Stimulated activated CD8-positive, alpha-beta memory T cell treated with anti-CD3 and anti-CD28 coated beads, Interleukin-7, amount 100 ng/mL, for 48 hours (primary cell): ENCODE measurements around the gene FGF1.

ENCODE experiments used
- DNase-seq, 2 donors: peaks; one replicate each; pipeline ENCODE4 v3.0.0-alpha.2; 2020; ENCODE audit warnings: low read depth in 1 of 2; ENCODE audit errors: extremely low read depth in 1 of 2

Gene FGF1

GRCh38 chr5:142697356-142698255 lies 11.7 kb upstream of the FGF1 start:
- no peak for DNase-seq

- DNase-seq, result no peak
Measured at GRCh38 chr5:142696379-142696778, 10.5 kb upstream of the FGF1 start.

GRCh38 chr5:142694092-142694856 lies 8.4 kb upstream of the FGF1 start:
- no peak for DNase-seq

- no peak for DNase-seq
Measured at GRCh38 chr5:142692321-142692894, 6.5 kb upstream of the FGF1 start.

GRCh38 chr5:142690667-142691066 lies 4.8 kb upstream of the FGF1 start:
- DNase-seq, result no peak

GRCh38 chr5:142689081-142689480 lies 3.2 kb upstream of the FGF1 start:
- no peak for DNase-seq

- no peak for DNase-seq
Measured at GRCh38 chr5:142688281-142688989, 2.5 kb upstream of the FGF1 start.

GRCh38 chr5:142686968-142687367 lies 1.1 kb upstream of the FGF1 start:
- DNase-seq, result no peak

- DNase-seq, result no peak
Measured at GRCh38 chr5:142686210-142686734, 382 bp upstream of the FGF1 start.

- no peak for DNase-seq
Measured at GRCh38 chr5:142684508-142685041, 1.3 kb downstream of the FGF1 start.

GRCh38 chr5:142683881-142684505 lies 1.9 kb downstream of the FGF1 start:
- DNase-seq, result no peak

GRCh38 chr5:142683116-142683515 lies 2.8 kb downstream of the FGF1 start:
- DNase-seq, result no peak

- no peak for DNase-seq
Measured at GRCh38 chr5:142680605-142681259, 5.2 kb downstream of the FGF1 start.

GRCh38 chr5:142679744-142680143 lies 6.1 kb downstream of the FGF1 start:
- no peak for DNase-seq

GRCh38 chr5:142678529-142678928 lies 7.4 kb downstream of the FGF1 start:
- no peak for DNase-seq

GRCh38 chr5:142677198-142677597 lies 8.7 kb downstream of the FGF1 start:
- no peak for DNase-seq

GRCh38 chr5:142676318-142676717 lies 9.6 kb downstream of the FGF1 start:
- DNase-seq, result no peak

- no peak for DNase-seq
Measured at GRCh38 chr5:142674531-142675469, 11.1 kb downstream of the FGF1 start.
